Astrocyte of the cerebellum (primary cell): ENCODE results near the gene GLRA2.
"Not testable (repeated sequence)": the region's sequence is repeated elsewhere in the genome, so short reads cannot be mapped to it uniquely, and the experiment has no call there.

Experiments used
- DNase-seq: peaks from one replicate; pipeline ENCODE4 v3.0.0-alpha.2; 2011; ENCODE audit warnings: low read depth
- H3K4me3 ChIP-seq: 2 replicates; pipeline ENCODE4 v1.5.1; 2011; ENCODE audit warnings: mild to moderate bottlenecking, low read depth, low read length, moderate library complexity
- in situ Hi-C: cut with HindIII; loops from 2 replicates; pipeline ENCODE4 v1.10.0; 2017; ENCODE audit warnings: low sequenced_read_pairs
- TF ChIP-seq, protein P1 (sequence below): IDR thresholded peaks from 2 replicates; pipeline ENCODE4 v1.5.1; 2012; ENCODE audit warnings: low read length, low read depth, moderate library complexity, mild to moderate bottlenecking; ENCODE audit errors: missing control alignments

Gene GLRA2

DNA sequence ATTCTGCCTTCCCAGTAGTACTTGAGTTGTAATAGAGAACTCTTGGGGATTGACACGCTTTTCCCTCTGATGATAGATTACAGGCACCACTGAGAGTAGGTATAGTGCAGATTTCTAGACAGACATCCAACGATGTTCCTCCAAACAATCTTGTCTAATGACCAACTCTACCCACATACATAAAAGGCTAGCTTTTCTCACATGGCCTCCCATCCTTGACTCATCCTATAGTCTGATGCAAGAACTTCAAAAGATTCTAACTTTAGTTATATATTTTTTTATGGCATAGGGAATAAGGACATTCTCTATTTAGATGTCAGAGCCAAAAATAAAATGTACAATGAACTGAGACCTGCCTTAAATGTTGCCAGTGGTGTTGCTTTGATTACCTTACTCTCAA lies 60.9 kb downstream of the GLRA2 start:
- in situ Hi-C loops = no loop called here
- no peak for DNase-seq
- no peak overlapping the region for H3K4me3 ChIP-seq
- TF ChIP-seq, protein P1, sequence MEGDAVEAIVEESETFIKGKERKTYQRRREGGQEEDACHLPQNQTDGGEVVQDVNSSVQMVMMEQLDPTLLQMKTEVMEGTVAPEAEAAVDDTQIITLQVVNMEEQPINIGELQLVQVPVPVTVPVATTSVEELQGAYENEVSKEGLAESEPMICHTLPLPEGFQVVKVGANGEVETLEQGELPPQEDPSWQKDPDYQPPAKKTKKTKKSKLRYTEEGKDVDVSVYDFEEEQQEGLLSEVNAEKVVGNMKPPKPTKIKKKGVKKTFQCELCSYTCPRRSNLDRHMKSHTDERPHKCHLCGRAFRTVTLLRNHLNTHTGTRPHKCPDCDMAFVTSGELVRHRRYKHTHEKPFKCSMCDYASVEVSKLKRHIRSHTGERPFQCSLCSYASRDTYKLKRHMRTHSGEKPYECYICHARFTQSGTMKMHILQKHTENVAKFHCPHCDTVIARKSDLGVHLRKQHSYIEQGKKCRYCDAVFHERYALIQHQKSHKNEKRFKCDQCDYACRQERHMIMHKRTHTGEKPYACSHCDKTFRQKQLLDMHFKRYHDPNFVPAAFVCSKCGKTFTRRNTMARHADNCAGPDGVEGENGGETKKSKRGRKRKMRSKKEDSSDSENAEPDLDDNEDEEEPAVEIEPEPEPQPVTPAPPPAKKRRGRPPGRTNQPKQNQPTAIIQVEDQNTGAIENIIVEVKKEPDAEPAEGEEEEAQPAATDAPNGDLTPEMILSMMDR = no peak

DNA sequence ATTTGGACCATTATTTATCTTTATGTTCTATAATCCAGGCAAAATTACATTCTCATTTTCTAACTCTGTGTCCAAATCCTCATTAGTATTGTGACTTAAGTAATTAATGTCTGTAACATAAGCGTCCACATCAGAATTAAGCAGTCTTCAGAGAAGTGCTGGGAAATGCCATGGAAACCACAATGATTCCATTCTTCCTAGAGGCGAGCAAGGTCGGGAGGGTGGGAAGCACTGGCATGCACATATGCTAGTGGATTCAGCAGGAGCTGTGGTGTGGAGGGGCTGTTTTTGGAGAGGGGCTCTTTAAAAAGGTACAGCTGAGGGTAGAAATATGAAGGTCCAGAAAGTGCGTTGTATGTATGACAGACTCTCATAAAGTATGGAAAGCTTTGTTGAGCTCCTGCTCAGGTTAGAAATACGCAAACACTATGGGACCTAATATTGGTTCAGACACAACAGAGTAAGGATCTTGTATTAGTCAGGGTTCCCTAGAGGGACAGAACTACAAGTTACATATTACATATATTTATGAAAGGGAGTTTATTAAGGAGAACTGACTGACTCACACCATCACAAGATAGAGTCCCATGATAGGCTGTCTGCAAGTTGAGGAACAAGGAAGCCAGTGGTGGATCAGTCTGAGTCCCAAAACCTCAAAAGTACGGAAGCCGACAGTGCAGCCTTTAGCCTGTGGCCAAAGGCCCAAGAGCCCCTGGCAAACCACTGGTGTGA lies 61.5 kb downstream of the GLRA2 start:
- in situ Hi-C loops = no loop called here
- TF ChIP-seq, protein P1 = no peak
- DNase-seq = no peak
- no peak overlapping the region for H3K4me3 ChIP-seq

DNA sequence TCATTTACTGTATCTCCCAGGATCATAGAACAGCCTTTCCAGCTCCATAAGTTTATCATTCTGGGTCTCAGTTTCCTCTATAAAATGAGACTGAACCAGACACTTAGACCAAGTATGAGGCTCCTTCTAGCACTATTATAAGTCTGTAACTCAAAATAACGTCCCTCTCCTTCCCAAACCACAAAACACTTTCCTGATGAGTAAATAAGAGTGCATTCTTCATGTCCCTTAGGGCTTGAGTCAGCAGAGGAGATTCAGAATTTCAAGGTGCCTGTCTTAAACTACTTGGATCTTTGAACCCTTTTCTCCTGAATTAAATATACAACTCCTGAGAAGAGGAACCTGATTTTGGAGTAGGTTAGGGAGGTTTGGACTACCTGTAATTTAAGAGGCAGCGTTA lies 62.6 kb downstream of the GLRA2 start:
- no peak for DNase-seq
- TF ChIP-seq, protein P1 = no peak
- no peak overlapping the region for H3K4me3 ChIP-seq
- in situ Hi-C loops = no loop called here

DNA sequence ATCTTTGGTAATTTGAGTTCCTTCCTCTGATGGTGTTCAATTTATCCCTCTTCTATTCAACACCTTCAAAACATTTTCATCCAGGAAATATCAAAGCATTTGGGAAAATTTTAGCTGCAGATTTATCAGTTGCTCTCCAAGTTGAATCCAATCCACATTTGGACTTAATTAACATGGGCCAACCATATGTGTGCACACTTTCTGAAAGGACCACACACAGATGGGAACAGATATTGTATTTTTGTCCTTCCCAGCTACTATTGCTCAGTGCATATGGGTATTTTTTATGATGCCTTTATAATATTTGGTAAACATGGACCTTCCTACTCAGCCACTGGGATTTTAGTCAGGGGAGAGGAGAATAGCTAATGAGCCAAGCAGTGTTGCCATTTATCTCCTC lies 65.2 kb downstream of the GLRA2 start:
- in situ Hi-C loops = no loop called here
- TF ChIP-seq, protein P1 = no peak
- H3K4me3 ChIP-seq = no peak overlapping the region
- DNase-seq = no peak

DNA sequence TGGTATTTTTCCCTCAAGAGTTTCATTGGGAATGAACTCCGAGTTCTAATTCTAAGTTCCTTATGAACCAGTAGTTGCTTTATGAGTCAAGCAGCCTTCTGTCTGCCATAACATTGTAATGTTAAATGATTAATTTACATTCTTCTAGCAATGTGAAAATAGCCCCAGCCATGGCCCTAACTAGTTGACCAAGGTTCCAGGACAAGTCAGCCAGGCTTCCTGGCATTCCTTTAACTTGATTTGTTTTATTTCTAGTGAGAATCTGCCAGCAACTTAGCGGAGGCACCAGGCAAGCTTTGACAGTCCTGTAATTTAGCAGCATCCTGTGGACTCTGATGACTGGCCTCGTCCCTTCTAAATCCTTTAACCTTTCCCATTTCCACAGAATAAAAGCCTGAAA lies 69.0 kb downstream of the GLRA2 start:
- no peak overlapping the region for H3K4me3 ChIP-seq
- TF ChIP-seq, protein P1 = no peak
- in situ Hi-C loops = no loop called here
- no peak for DNase-seq

DNA sequence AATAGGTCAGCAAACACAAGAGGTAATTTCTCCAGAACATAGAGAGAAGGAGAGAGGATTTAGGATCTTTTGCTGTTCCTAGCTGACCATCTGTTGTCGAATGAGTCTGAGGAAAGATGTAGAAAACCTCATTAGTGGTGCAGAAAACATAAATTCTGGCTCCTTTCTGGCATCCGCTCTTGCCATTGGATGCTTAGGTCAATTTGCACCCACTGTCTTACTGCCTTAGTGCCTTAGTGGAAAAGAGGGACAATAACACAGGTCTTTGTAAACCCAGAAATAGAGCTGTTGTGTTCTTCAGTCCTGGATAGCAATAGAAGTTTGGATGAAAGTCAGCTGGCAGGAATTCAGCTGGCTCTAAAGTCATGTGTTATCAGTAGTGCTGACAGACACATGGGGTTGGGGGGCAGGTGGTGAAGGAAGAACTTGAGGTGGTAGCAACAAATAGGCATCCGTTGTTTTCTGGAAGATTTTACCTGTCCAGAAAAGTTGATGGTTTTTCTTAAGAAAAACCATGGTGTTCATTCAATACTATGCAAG lies 78.2 kb downstream of the GLRA2 start:
- H3K4me3 ChIP-seq = no peak overlapping the region
- in situ Hi-C loops = no loop called here
- TF ChIP-seq, protein P1 = no peak
- DNase-seq = no peak

DNA sequence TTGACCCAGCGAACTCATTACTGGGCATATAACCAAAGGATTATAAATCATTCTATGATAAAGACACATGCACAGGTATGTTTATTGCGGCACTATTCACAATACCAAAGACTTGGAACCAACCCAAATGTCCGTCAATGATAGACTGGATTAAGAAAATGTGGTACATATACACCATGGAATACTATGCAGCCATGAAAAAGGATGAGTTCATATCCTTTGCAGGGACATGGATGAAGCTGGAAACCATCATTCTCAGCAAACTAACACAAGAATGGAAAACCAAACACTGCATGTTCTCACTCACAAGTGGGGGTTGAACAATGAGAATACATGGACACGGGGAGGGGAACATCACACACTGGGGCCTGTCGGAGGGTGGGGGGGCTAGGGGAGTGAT lies 83.1 kb downstream of the GLRA2 start:
- H3K4me3 ChIP-seq, in situ Hi-C loops, DNase-seq: not testable (repeated sequence)
